GM19455 (cell line): Measurements from ENCODE around the gene FAU.

Source experiments
- ATAC-seq: cut with Tn5 transposase; IDR thresholded peaks from one replicate; pipeline ENCODE4 v1.9.1; 2021; ENCODE audit not compliant: unreplicated experiment

Gene FAU

DNA sequence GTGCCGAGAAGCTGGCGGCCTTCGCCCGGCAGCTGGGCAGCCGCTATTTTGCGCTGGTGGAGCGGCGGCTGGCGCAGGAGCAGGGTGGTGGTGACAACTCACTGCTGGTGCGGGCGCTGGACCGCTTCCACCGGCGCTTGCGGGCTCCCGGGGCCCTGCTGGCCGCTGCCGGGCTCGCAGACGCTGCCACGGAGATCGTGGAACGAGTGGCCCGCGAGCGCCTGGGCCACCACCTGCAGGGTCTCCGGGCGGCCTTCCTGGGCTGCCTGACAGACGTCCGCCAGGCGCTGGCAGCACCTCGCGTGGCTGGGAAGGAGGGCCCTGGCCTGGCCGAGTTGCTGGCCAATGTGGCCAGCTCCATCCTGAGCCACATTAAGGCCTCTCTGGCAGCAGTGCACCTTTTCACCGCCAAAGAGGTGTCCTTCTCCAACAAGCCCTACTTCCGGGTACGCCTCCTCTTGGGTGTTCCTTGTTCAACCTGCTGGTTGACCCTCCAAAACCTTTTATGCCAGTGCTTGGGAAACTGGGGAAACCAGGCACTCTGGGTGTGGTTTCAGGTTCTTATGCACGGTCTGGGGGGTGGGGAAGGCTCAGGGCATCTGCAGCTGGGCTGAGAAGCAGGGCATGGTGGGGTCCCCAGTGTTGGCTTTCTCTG lies 13.3 kb downstream of the FAU start:
- no peak for ATAC-seq

DNA sequence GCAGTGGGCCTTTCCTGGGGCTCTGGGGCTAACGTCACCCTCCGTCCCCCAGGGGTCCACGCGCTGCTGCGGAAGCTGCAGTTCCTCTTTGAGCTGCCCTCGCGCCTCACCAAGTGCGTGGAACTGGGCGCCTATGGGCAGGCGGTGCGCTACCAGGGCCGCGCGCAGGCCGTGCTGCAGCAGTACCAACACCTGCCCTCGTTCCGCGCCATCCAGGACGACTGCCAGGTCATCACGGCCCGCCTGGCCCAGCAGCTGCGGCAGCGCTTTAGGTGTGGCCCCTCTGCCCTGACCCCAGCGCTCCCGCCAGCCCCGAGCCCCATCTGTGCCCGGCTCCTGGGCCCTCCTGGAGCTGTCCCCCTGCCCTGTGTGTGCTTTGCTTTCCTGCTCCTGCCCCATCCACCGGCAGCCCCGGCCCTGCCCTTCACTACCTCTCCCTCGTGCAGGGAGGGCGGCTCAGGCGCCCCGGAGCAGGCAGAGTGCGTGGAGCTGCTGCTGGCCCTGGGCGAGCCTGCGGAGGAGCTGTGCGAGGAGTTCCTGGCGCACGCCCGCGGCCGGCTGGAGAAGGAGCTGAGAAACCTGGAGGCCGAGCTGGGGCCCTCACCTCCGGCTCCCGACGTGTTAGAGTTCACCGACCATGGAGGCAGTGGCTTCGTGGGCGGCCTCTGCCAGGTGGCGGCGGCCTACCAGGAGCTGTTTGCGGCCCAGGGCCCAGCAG lies 14.0 kb downstream of the FAU start:
- no peak for ATAC-seq

GRCh38 chr11:65107078-65107477 lies 14.9 kb downstream of the FAU start:
- no peak for ATAC-seq

- ATAC-seq = no peak
Measured at GRCh38 chr11:65104628-65105027, 17.3 kb downstream of the FAU start.

DNA sequence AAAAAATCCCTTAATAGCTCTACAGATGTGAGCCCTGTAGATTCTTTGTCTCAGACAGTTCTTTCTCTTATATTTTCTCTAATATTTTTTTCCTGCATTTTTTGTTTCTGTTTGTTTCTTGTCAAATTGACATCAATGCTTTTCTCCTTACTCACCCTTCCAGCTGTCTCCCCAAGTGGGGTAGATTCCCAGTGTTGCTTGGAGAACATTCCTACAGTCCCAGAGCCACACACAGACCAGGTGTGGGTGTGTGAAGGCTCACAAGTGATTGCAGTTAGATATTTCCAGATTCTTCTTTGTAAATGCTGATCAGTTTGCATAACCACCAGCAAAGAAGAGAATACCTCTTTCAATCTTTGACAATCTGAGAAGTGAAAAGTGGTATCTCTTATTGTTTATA lies 18.5 kb downstream of the FAU start:
- ATAC-seq = no peak

DNA sequence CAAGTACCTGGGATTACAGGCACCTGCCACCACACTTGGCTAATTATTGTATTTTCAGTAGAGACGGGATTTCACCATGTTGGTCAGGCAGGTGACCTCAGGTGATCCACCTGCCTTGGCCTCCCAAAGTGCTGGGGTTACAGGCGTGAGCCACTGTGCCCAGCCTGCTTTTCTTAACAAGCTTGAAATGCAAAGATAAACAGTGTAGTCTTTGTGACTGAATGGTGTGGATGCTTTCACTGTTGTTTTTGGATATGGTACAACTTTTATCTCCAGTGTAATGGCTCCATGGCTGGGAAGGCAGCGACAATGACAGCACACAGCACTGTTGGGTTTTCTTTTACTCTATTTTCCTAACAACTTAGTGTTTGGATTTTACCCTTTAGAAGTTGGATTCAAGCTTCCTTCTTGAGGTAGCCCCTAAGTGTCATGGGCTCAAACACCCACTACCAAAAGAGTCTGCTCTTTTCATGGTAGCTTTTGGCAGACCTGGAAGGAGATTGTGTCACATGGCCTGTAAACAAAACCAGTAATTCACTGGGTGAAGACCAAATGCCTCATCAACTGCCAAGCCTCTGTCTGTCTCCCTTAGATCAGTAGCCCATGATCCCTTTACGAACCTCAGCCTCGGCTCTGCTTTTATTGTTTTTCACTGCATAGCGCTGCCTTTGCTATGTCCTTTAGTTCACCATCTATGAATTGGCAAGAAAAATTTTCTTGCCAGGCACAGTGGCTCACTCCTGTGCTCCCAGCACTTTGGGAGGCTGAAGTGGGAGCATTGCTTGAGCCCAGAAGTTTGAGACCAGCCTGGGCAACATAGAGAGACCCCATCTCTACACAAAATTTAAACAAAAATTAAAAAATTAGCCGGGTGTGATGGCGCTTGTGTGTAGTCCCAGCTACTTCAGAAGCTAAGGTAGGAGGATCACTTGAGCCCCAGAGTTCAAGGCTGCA lies 19.5 kb downstream of the FAU start:
- no peak for ATAC-seq

DNA sequence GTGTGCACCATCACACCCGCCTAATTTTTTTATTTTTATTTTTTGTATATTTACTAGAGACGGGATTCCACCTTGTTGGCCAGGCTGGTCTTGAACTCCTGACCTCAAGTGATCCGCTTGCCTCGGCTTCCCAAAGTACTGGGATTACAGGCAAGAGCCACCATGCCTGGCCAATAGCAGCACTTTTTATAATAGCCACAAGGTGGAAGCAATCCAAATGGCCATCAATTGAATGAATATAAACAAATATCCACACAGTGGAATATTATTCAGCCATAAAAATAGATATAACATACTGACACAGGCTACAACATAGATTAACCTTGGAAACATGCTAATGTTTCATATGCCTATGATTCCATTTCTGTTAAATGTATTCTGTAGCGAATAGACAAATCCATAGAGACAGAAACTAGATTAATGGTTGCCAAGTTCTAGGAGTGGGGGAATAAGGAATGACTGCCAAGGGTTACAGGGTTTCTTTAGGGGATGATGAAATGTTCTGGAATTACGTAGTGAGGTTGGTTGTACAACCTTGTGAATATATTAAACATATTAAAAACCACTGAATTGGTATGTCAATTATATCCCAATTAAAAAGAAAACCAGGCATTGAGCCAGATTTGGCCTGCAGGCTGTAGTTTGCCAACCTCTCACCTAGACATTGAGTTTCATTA lies 21.1 kb downstream of the FAU start:
- ATAC-seq = no peak

DNA sequence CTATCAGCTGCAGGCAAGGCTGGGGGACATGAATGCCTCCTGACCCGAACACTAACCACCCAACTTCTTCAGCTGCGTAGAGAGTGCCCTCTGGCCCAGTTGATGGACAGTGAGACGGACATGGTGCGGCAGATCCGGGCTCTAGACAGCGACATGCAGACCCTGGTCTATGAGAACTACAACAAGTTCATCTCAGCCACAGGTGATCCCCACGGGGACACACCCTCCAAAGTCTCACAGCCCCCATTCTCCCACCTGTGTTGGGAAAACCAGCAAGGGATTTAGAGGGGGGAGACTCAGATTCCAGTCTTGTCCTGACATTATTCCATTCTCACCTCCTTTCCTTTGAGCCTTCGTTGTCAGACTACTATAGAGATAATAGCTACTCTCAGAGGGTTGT lies 25.0 kb downstream of the FAU start:
- no peak for ATAC-seq

DNA sequence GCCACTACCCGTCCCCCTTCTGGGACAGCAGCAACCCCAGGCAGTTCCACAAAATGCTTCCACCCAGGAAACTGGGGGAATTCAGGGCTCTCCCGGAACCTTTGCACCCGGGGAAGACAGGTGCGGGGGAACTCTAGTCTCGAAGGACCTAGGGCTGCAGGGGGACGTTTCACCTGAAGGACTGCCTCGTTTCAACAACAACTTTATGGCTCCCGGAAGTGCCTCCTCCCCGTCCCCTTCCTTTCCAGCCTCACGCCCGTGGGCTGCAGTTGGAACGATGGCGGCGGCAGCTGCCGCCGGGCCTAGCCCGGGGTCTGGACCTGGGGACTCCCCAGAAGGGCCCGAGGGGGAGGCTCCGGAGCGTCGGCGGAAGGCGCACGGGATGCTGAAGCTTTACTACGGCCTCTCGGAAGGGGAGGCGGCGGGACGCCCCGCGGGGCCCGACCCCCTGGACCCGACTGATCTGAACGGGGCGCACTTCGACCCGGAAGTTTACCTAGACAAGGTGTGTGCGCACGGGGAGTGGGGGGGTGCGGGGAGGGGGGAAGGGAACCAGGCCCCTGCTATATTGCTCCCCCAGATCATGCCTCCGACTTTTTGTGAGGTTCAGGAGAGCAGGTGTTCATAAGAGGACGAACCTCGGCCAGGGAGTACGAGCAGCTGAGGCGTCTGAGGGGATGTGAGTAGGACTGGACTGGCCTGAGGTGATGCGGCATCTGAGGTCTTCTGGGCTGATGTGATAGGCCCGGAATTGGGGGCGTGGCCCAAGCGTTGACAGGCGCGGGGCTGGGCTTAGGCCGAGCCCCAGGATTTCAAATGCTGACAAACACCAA lies 25.7 kb downstream of the FAU start, which contains the start of gene VPS51:
Gene VPS51 (plus strand): TSS at position 241 of the 833 bp plus-strand sequence. CDS start 37 bp downstream, at position 278.
- peak; percentile 79 for ATAC-seq

GRCh38 chr11:65095427-65095826 lies 26.5 kb downstream of the FAU start:
- ATAC-seq = no peak

DNA sequence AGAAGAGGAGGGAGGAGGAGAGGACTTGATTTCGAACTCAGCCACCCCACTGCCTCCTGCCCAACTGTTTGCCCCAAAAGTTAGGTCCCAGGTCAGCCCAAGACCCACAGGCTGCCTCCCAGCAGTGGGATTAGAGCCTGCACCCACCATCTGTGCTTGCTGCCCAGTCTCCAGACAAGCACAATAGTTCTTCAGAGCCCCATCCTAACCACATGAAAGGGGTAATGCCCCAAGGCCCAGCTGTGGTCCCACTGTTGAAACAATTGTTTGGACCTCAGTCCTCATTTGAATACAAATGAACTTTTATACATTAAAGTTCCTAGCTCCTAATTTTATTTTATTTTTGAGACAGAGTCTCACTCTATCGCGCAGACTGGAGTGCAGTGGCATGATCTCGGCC lies 31.3 kb downstream of the FAU start:
- no peak for ATAC-seq

GRCh38 chr11:65089621-65090020 lies 32.3 kb downstream of the FAU start:
- no peak for ATAC-seq

GRCh38 chr11:65087827-65088226 lies 34.1 kb downstream of the FAU start:
- no peak for ATAC-seq

DNA sequence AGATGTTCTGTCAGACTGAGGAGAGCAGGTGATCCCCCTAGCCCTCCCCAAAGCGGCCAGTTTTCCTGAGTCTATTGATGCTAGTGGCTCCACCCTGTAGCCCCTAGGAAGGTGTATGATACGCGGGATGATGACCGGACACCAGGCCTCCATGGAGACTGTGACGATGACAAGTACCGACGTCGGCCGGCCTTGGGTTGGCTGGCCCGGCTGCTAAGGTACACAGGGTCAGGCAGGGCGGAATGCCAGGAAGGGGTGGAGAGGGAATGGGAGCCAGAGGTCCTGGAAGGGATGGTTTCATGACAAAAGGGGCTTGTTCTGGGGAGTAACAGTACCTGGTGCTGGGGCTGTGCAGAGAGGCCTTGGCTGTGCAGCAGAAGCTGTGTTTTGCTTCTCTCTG lies 34.7 kb downstream of the FAU start:
- ATAC-seq = no peak

DNA sequence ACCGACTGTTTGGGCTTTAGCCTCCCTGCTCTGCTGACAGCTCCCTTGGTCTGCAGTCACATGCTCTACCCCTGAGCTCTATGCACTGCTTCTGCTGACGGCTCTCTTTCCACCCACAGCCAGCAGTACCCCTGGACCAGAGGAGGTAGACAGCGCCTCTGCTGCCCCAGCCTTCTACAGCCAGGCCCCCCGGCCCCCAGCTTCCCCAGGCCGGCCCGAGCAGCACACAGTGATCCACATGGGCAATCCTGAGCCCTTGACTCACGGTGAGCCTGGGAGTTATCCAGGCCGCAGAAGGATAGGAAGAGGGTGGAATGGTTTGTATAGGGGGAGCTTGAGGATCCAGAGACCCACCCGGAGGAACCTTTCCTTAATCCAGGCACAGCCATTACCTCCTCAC lies 35.1 kb downstream of the FAU start:
- no peak for ATAC-seq

- no peak for ATAC-seq
Measured at GRCh38 chr11:65085446-65085845, 36.5 kb downstream of the FAU start.

GRCh38 chr11:65084598-65085375 lies 37.1 kb downstream of the FAU start:
- ATAC-seq = no peak

GRCh38 chr11:65083834-65084597 lies 37.9 kb downstream of the FAU start, which contains the start of the genes CDCA5 and ZFPL1:
TSS of gene CDCA5 (minus strand) at chr11:65084040. CDS start at chr11:65083978, 62 bp downstream.
TSS of gene ZFPL1 (plus strand) at chr11:65084222. CDS start at chr11:65084699, 477 bp downstream.
- ATAC-seq = peak; percentile 85
